GM12892 (cell line): ENCODE results near the gene TM4SF18.

ENCODE experiments used
- DNase-seq: peaks from one replicate; pipeline ENCODE4 v3.0.0; 2011; ENCODE audit not compliant: insufficient read length
- FAIRE-seq: peaks from 2 replicates; lab custom pipeline; 2011; peaks lifted over from hg19 to GRCh38; lab: Jason Lieb, UNC
- POLR2A ChIP-seq: IDR thresholded peaks from 2 replicates; pipeline ENCODE4 v1.6.1; 2011; ENCODE audit warnings: low read depth, low read length, control low read depth
- POLR2AphosphoS5 ChIP-seq: IDR thresholded peaks from 2 replicates; pipeline ENCODE4 v1.6.1; 2011; ENCODE audit warnings: low read depth, low read length, control low read depth
- TAF1 ChIP-seq: IDR thresholded peaks from 2 replicates; pipeline ENCODE4 v1.6.1; 2011; ENCODE audit warnings: low read depth, mild to moderate bottlenecking, control low read depth, low read length, borderline replicate concordance

TM4SF18 gene

DNA sequence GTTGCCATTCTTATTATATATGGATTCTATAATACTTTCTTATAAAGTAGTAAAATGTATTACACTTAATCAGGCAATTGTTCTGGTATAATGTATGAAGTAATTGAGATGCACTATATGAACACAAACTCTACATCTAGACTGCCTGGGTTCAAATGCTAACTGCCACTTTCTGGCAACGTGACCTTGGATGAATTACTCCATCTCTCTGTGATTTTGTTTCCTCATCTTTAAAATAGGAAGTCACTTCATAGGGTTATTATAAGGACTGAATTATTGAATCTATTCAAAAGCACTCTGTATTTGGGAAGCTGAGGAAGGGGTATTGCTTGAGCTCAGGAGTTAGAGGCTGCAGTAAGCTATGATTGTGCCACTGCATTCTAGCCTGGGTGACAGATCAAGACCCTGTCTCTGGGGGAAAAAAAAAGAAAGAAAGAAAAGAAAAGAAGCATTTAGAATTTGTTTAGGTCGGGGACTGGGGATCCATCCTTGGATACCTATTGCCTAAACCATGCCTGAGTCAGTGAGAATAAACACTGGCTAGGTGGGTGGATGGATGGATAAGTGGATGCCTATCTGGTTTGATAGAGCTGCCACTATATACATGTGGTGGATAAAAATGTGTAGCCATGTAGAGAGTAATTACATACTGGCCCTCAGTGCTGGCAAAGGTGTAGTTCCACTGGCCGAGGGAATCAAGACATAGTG, 41.5 kb upstream of the TM4SF18 start:
- no peak for FAIRE-seq
- DNase-seq, result no peak
- TF ChIP-seq TAF1 (no peak), POLR2AphosphoS5 (no peak), POLR2A (no peak)

DNA sequence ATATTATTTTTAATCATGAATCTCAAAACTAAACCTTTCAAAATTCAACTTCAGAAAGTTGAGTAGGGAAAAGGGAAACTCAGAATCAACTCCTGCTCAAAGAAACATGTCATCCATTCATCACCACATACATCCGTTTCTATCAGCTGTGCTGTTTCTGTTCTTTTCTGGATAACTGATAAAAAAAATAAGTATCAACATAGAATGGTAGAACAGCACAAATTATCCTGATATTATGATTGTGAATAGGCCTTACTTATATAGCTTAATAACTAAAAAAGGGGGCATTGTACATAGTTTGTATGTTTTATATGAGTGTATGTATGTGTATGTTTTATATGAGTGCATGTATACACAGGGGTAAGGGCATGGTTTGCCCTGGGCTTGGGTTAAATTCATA, 41.0 kb upstream of the TM4SF18 start:
- FAIRE-seq (no peak), DNase-seq (no peak)
- TF ChIP-seq POLR2AphosphoS5 (no peak), TAF1 (no peak), POLR2A (no peak)

DNA sequence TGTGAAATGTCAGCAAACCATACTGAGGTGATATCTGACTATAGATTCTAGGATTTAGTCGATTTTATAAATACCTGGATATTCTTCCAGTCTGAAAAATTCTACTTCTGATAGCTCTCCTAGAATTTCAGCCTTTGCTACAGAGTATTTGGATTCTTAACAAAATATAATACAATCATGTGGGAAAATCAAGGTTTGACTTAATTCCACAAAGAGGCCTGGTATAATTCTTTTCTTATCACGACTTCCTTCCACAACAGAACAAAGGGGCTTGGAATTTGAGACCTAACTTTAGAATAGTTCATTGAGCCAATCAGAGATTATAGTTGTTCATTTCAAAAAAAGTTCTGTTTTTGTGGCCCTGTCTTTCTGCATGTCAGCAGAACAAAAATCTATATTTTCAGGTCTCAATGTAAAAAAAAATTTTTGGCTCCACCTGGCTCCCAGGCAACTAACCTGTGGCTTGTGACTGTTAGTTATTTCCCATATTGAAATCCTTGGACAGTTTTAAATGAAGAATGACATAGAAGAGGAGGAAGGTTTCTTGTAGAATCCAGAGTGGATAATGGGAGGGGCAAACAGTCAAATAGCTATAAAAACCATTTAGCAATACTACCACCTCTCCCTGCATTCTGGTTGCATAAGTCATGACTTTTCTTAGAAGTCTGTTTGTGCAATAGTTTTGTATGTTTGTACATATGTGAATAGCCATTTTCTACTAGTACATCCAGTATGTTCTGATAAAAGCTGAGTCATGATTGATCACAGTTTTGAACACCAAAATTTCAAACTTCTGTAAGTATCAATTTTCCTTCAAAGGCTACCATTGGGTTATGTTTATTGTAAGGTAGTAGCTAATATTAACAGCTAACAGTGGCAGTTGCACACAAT, 40.0 kb upstream of the TM4SF18 start:
- no peak for FAIRE-seq
- TF ChIP-seq POLR2AphosphoS5 (no peak), TAF1 (no peak), POLR2A (no peak)
- DNase-seq, result no peak

DNA sequence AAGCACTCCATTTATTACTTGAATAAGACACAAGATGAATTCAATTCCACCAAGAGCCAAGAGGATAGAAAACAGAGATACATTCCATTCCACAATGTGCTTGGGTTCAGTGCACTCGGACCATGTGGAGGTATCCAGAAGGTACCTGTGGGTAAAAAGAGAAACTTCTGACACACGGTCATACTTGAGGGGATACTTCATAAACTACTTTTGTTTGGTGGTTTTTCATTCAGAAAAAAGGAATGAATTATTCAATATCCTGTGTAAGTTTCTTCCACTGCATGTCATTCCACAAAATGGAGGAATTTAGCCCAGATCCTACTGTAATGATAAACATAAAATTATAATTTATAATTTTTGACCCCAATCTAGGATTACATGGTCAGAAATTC, 38.3 kb upstream of the TM4SF18 start:
- DNase-seq (no peak), FAIRE-seq (no peak)
- TF ChIP-seq POLR2AphosphoS5, result no peak

DNA sequence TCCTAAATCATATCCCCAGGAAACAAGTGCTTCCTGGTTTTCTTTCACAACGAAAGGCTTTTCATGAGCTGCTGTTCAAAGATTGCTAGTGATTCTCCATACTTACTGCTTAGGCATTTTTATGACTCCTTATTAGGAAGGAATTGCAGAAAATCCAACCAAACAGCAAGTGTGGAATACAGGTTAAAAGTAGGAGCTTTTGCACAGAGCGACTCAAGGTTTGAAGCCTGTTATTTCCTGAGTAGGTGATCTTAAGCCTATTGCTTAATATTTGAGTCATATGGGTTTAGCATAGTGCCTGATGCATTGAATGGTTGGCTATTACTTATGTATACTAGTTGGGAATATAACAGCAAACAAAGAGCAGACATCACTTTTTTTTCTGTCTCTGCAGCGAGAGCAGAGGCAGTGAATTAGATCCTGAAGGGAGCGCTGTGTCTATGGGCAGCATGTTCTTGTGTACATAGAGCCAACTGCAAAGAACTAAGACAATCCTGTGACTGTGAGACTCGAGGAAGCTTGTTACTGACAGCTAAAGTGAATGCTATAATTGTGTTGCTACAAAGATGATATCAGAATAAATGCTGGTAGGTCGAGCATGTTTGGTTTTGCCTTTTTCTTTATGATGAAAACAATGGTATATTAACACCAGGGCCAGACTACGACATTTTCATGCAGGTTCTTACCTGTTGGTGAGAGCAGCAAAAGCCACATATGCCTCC, 37.7 kb upstream of the TM4SF18 start:
- no peak for TF ChIP-seq TAF1
- TF ChIP-seq POLR2A, result no peak
- no peak for TF ChIP-seq POLR2AphosphoS5
- no peak for DNase-seq
- FAIRE-seq, result no peak

DNA sequence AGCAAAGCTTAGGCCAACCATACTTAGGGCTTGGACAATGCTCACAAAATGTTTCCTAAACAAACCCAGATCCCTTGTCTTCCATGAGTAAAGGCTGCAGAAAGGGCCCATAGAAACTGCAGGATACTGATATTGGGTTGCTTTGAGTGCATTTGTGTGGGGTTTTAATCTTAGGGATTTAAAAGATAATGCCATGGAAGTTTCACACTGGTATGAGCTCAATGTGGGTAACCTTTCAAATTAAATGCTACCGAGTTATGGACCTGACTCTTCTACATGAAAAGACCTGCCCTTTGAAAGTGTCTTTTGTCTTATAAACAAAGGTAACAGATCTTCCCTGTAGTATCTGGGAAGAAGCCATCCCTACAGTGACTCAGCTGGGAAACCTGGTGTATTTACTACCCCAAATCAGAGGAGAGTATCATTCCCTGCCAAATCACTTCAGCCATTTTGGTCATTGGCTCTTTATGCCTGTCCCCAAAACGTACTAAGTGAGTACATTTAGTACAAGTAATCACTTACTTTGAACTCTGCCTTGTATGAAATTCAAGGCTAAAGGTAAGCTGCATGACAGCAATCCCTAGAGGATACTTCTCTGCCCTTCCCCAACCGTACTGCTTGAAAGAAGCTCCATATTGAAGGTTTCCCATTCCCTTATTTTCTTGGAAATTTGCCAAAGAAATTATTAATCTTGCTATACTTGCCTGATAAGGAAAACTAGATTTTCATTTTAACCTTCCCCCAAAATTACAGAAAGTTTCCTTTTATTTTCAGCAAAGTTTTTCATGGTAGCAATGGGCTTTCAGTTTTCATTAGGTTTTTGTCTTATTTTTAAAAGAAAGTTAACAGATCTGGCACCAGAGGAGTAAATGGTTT, 36.8 kb upstream of the TM4SF18 start:
- DNase-seq, result no peak
- FAIRE-seq, result no peak
- TF ChIP-seq POLR2A, result no peak

DNA sequence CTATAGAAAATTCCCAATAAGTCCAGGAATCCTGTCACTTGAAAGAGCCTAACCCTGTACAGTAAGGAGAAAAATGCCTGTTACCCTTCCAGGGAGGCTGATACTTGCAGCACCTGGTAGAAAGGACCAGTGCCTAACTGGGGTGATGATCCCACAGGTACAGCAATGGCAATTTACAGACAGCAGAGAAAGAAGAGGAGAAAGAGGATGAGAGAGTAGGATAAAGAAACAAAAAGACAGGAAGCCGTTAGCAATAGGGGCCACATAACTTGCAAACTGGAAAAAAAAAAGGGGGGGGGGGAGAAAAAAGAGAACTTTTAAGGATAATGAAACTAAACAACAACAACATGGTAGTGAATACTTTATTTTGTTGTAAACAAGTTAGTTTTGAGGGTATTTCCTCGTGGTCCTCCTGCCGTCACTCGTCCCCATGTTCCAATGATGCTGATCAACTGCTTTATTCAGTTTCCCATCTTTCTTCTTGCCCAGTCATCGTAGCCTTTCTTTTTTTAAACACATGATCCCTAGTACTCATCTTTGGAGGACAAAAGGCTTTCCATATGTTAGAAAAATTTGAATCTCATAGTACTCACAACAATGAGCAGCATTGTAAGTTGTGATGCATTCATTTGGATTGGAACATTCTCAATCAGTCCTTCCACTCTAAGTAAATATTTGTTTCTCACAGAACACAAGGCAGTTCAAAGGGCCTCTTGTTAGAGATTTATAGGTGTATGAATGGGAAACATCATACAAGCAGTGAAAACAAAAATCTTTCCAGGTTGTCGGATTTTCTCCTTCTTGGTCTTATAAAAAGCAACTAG, 35.5 kb upstream of the TM4SF18 start:
- TF ChIP-seq POLR2AphosphoS5, result no peak
- no peak for TF ChIP-seq POLR2A
- no peak for TF ChIP-seq TAF1
- no peak for DNase-seq
- no peak for FAIRE-seq

DNA sequence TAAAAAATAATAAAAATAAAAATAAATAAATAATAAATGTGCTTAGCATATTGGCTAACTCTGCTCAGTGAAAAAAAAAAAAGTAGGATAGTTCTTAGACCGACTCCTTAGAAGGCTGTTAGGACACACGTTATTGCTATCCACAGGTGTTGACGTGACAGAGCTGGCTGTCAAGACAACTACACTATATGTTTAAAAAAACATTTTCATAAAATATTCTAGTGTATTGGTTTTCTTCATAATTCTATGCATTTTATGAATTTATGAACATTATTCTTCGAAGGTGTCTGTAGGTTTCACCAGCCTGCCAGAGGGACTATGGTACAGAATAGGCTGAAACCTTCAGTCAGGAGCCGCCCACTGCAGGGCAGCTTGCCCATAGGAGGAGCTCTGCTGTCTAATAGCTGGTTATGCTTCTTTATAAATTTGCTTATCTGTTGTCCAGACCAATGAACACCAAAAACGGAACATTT, 34.8 kb upstream of the TM4SF18 start:
- no peak for DNase-seq
- FAIRE-seq, result no peak

DNA sequence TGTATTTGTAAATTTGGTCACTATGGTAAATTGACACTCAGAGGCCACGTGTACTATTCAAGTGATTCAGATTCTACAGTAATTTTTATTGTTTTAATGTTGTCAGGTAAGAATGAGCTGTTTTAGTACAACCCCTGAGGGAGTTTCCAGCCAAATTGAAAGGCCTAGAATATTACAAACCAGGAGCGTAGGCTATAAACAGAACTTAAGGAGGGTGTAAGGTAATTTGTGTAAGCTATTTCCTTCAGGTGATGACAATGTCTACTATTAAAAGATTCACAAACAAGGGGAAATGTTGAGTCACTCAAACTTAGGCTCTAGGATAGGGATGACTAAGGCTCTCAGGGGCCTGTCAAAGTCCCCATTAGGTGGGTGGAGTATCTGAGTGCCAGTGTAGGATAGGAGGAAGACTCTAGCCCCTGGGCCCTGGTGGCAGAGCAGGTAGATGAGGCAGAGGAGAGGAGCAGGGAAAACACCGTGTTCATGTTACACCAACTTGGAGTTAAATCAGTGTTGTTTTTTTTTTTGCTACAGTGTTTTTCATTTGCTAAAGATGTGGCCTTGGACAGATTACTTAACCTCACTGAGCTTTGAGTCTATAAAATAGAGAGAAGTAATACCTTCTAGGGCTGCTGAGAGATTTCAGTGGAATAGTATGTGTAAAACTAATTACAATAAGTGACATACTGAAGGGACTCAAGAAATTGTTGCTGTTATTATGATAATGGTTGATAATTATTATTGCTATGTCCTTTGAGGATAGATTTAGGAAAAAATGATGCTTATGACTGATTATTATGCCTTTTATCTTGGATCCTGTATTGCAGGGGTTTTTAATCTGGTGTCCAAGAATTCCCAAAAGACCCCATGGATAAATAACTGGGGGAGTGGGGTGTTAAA, 33.8 kb upstream of the TM4SF18 start:
- TF ChIP-seq POLR2AphosphoS5 (no peak), TAF1 (no peak)
- FAIRE-seq (peak; percentile 44), DNase-seq (no peak)

More for the DNA sequence above, 34.8 kb upstream of the TM4SF18 start:
- TF ChIP-seq TAF1 (no peak), POLR2AphosphoS5 (no peak), POLR2A (no peak)

DNA sequence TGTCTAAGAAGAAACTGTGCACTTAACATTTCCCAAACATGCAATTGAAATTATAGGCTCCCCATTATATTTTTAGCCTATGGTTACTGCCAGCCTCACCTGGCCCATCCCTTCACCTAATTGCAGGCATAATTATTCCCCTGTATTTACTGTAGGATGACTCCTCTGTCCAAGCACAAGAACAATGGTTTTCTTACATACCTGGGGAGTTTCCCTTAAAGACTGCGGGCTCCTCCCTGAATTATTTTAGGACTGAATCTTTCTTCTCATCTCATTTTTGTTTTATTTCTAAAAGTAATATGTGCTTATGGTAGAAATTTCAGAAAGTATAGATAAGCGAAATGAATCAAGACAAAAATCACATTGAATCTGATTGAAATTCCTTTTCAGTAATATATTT, 32.6 kb upstream of the TM4SF18 start:
- no peak for TF ChIP-seq TAF1
- no peak for TF ChIP-seq POLR2AphosphoS5
- TF ChIP-seq POLR2A, result no peak
- no peak for DNase-seq
- no peak for FAIRE-seq
